Spleen (tissue), 7 donors: ENCODE measurements around the gene SNRNP200.

Experiments used
- CTCF ChIP-seq, 11 experiments: fragments of 200-600 bp in 7 of 11; fragments of 450-650 bp in 4 of 11; sonication (generic) in 4 of 11; IDR thresholded peaks in 8 of 11; conservative IDR thresholded peaks in 3 of 11; 1 replicate in 7 of 11; 2 replicates in 4 of 11; pipeline versions ENCODE4 v1.4.0 to v1.8.0; 2016 to 2021; ENCODE audit warnings: antibody characterized with exemption in 11 of 11, inconsistent platforms in 4 of 11, mild to moderate bottlenecking in 1 of 11
- POLR2A ChIP-seq, 3 donors: fragments of 450-650 bp; IDR thresholded peaks; one replicate each; pipeline ENCODE4 v1.5.1; 2017; ENCODE audit warnings: antibody characterized with exemption in 3 of 3, mild to moderate bottlenecking in 1 of 3
- POLR2AphosphoS5 ChIP-seq, 3 donors: sonication (generic); formaldehyde crosslinking; IDR thresholded peaks; one replicate each; pipeline ENCODE4 v1.5.1; 2017; ENCODE audit warnings: antibody characterized with exemption in 3 of 3
- donor health status: DM: no; HTN: no; CAD: no; lungs with moderate emphysema.
- donor health status: DM: no; HTN: no; CAD: no.
- donor health status: DM: no; HTN: no; CAD: no.

DNA sequence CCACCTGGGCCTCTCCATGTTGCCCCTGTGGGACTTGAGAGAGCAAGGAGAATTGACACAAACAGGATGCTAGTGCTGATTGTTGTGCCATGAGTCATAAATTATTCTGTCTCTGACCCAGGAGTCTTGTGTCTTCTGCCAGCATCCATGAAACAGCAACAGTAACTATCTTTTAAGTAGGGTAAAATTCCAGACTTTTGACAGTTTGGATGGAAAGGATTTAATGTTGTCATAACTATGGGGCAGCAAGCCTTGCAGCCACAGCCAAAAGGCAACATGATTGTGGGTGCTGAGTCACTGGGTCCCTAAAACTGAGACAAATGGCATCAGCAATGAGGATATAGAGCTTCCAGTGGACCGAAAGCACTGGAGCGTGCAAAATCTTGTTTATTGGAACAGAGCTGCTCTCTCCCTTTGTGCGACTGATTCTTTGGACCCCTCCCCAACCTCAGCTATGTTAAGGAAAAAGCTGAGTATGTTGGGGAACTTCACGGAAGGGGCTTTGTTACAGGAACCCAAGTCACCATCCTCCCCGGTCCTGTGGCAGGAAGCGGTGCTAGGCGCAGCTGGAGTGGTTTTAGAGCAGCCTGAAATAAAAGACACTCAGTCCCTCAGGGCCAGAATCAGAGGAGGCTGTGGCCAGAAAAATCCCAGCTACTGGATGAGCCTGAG lies 10.2 kb upstream of the SNRNP200 start:
- TF ChIP-seq CTCF (IDR thresholded peaks at IDR 0.05 in 8 of 11, conservative IDR thresholded peaks at IDR 0.05 in 3 of 11): no peak
- TF ChIP-seq POLR2AphosphoS5 (IDR thresholded peaks at IDR 0.05): no peak
- TF ChIP-seq POLR2A (IDR thresholded peaks at IDR 0.05): no peak
